Measurements from ENCODE around the gene CELSR1. TPM values are rescaled to one million over a fixed set of nuclear protein-coding genes. Genes with fewer than 3 reads are reported as not detected.
A peak's percentile ranks its signal among the peaks of the same experiment; 100 is the strongest.

CELSR1 gene
- total RNA-seq, 1 donor from 2014 or later: 2.1 TPM

DNA sequence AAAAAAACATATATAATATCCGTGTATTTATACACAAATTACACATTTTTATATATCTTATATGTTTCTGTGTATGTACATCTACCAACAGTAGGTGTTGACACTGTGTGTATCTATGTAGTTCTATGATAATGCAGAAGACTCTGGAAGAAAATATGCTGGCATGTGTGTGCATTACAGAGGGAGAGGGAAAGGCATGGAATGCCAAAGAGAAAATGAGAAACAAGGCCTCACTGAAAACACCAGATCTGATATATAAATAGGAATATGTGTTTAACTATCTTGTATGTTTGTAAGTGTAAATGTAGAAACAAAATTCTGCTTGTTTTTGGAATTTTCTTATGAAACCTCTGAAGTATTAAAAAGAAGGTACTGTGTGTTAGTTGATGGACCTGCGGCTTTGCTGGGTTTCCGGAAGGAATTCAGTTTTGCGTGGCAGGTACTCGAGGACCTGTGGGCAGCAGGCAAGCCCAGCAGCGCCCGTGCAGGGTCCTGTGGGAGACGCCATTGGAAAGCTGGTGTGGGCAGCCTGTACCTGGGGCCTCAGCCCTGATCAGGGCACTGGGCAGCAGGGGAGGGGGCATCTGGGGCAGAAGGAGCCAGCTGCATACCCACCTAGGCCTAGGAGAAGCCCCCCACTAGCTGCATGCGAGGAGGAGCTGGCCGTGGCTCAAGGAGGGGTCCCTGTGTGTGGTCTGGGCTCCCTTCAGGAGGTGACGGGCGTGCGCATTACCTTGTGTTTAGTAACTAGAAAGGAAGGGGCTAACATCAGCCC lies 209.5 kb downstream of the CELSR1 start:
- Histone ChIP-seq H3K27me3 (ENCODE audit: control insufficient read depth in 3 of 3, insufficient read depth in 3 of 3, low read length in 3 of 3) (no peaks in the 10 kb centered on the region), H3K27ac (ENCODE audit: low read depth, low read length) (no peak overlapping the region), H3K9ac (ENCODE audit: low read depth in 1 of 3, low read length in 3 of 3) (no peak overlapping the region), H3K9me3 (ENCODE audit: control insufficient read depth in 3 of 3, low read length in 3 of 3) (no peaks in the 10 kb centered on the region), H3K4me3 (ENCODE audit: low read length in 3 of 3) (no peak overlapping the region), H3K4me1 (ENCODE audit: control insufficient read depth in 3 of 3, insufficient read depth in 3 of 3, low read length in 3 of 3) (no peaks in the 10 kb centered on the region), H3K36me3 (ENCODE audit: control insufficient read depth in 3 of 3, insufficient read depth in 3 of 3, low read length in 3 of 3) (no peaks in the 10 kb centered on the region)

- H3K27ac ChIP-seq (ENCODE audit: low read depth, low read length): no peak overlapping the region
- no peak overlapping the region for H3K9ac ChIP-seq (ENCODE audit: low read depth in 1 of 3, low read length in 3 of 3)
- no peaks in the 10 kb centered on the region for H3K27me3 ChIP-seq (ENCODE audit: control insufficient read depth in 3 of 3, insufficient read depth in 3 of 3, low read length in 3 of 3)
- H3K9me3 ChIP-seq (ENCODE audit: control insufficient read depth in 3 of 3, low read length in 3 of 3): no peaks in the 10 kb centered on the region
- no peaks in the 10 kb centered on the region for H3K36me3 ChIP-seq (ENCODE audit: control insufficient read depth in 3 of 3, insufficient read depth in 3 of 3, low read length in 3 of 3)
- H3K4me1 ChIP-seq (ENCODE audit: control insufficient read depth in 3 of 3, insufficient read depth in 3 of 3, low read length in 3 of 3): no peaks in the 10 kb centered on the region
- H3K4me3 ChIP-seq (ENCODE audit: low read length in 3 of 3): no peak overlapping the region
Measured at GRCh38 chr22:46326066-46326680, 211.2 kb downstream of the CELSR1 start.

DNA sequence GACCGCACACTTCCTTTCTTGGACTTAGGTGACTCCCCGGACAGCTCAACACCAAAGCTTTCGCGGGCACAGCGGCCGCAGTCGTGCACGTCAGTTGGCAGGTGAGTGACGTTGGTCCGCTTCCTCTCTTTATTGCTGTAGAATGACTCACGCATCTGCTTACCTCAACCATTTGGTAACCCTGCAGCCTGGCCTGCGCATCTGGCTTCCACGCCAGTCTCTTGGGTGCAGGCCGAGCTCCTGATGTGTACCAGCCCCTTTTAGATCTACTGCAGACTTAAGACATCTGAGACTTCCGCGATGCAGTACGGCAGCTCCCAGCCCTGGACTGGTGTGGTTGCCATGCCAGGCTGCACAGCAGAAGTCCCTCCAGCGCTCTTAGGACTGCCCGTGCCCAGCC lies 214.3 kb downstream of the CELSR1 start:
- Histone ChIP-seq H3K27me3 (ENCODE audit: control insufficient read depth in 3 of 3, insufficient read depth in 3 of 3, low read length in 3 of 3) (no peaks in the 10 kb centered on the region), H3K4me1 (ENCODE audit: control insufficient read depth in 3 of 3, insufficient read depth in 3 of 3, low read length in 3 of 3) (no peaks in the 10 kb centered on the region), H3K4me3 (ENCODE audit: low read length in 3 of 3) (no peak overlapping the region), H3K9ac (ENCODE audit: low read depth in 1 of 3, low read length in 3 of 3) (no peak overlapping the region), H3K27ac (ENCODE audit: low read depth, low read length) (no peak overlapping the region), H3K9me3 (ENCODE audit: control insufficient read depth in 3 of 3, low read length in 3 of 3) (no peaks in the 10 kb centered on the region), H3K36me3 (ENCODE audit: control insufficient read depth in 3 of 3, insufficient read depth in 3 of 3, low read length in 3 of 3) (no peaks in the 10 kb centered on the region)

- Histone ChIP-seq H3K27me3 (ENCODE audit: control insufficient read depth in 3 of 3, insufficient read depth in 3 of 3, low read length in 3 of 3) (no peaks in the 10 kb centered on the region), H3K9me3 (ENCODE audit: control insufficient read depth in 3 of 3, low read length in 3 of 3) (no peaks in the 10 kb centered on the region), H3K27ac (ENCODE audit: low read depth, low read length) (no peak overlapping the region), H3K9ac (ENCODE audit: low read depth in 1 of 3, low read length in 3 of 3) (peak overlapping the region in 1 of 3 donors; percentile 25), H3K4me1 (ENCODE audit: control insufficient read depth in 3 of 3, insufficient read depth in 3 of 3, low read length in 3 of 3) (no peaks in the 10 kb centered on the region), H3K36me3 (ENCODE audit: control insufficient read depth in 3 of 3, insufficient read depth in 3 of 3, low read length in 3 of 3) (no peaks in the 10 kb centered on the region), H3K4me3 (ENCODE audit: low read length in 3 of 3) (no peak overlapping the region)
Measured at GRCh38 chr22:46322711-46323110, 214.7 kb downstream of the CELSR1 start.

GRCh38 chr22:46320716-46321386 lies 216.6 kb downstream of the CELSR1 start:
- Histone ChIP-seq H3K4me3 (ENCODE audit: low read length in 3 of 3) (no peak overlapping the region), H3K9me3 (ENCODE audit: control insufficient read depth in 3 of 3, low read length in 3 of 3) (no peaks in the 10 kb centered on the region), H3K36me3 (ENCODE audit: control insufficient read depth in 3 of 3, insufficient read depth in 3 of 3, low read length in 3 of 3) (no peaks in the 10 kb centered on the region), H3K4me1 (ENCODE audit: control insufficient read depth in 3 of 3, insufficient read depth in 3 of 3, low read length in 3 of 3) (no peaks in the 10 kb centered on the region), H3K27ac (ENCODE audit: low read depth, low read length) (no peak overlapping the region), H3K27me3 (ENCODE audit: control insufficient read depth in 3 of 3, insufficient read depth in 3 of 3, low read length in 3 of 3) (no peaks in the 10 kb centered on the region), H3K9ac (ENCODE audit: low read depth in 1 of 3, low read length in 3 of 3) (no peak overlapping the region)

GRCh38 chr22:46320166-46320710 lies 217.2 kb downstream of the CELSR1 start:
- H3K9ac ChIP-seq (ENCODE audit: low read depth in 1 of 3, low read length in 3 of 3): no peak overlapping the region
- no peaks in the 10 kb centered on the region for H3K9me3 ChIP-seq (ENCODE audit: control insufficient read depth in 3 of 3, low read length in 3 of 3)
- no peaks in the 10 kb centered on the region for H3K27me3 ChIP-seq (ENCODE audit: control insufficient read depth in 3 of 3, insufficient read depth in 3 of 3, low read length in 3 of 3)
- no peaks in the 10 kb centered on the region for H3K4me1 ChIP-seq (ENCODE audit: control insufficient read depth in 3 of 3, insufficient read depth in 3 of 3, low read length in 3 of 3)
- H3K36me3 ChIP-seq (ENCODE audit: control insufficient read depth in 3 of 3, insufficient read depth in 3 of 3, low read length in 3 of 3): no peaks in the 10 kb centered on the region
- H3K4me3 ChIP-seq (ENCODE audit: low read length in 3 of 3): no peak overlapping the region
- no peak overlapping the region for H3K27ac ChIP-seq (ENCODE audit: low read depth, low read length)

DNA sequence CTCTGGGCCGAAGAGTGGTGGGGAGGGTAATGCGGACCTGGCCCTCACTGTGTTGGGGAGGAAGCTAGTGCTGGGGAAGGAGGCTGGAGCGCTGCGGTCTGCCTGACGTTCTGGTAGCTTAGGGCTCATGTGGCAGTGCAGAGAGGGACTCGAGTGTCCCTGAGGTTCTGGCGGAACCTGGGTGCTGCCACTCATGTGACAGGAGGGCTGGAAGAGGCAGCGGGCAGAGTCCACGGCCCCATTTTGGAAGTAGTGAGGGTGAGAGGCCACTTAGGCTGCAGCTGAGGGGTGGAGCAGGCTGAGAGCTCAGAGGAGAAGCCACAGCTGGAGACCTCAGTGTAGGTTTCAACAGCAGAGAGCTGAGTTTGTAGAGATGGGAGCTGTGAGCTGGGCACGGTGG lies 218.1 kb downstream of the CELSR1 start:
- Histone ChIP-seq H3K4me1 (ENCODE audit: control insufficient read depth in 3 of 3, insufficient read depth in 3 of 3, low read length in 3 of 3) (peaks cover 0 to 3% (median under 1%) of the 10 kb centered on the region in 3 donors), H3K27ac (ENCODE audit: low read depth, low read length) (no peak overlapping the region), H3K36me3 (ENCODE audit: control insufficient read depth in 3 of 3, insufficient read depth in 3 of 3, low read length in 3 of 3) (no peaks in the 10 kb centered on the region), H3K9ac (ENCODE audit: low read depth in 1 of 3, low read length in 3 of 3) (no peak overlapping the region), H3K9me3 (ENCODE audit: control insufficient read depth in 3 of 3, low read length in 3 of 3) (no peaks in the 10 kb centered on the region), H3K27me3 (ENCODE audit: control insufficient read depth in 3 of 3, insufficient read depth in 3 of 3, low read length in 3 of 3) (no peaks in the 10 kb centered on the region), H3K4me3 (ENCODE audit: low read length in 3 of 3) (no peak overlapping the region)

DNA sequence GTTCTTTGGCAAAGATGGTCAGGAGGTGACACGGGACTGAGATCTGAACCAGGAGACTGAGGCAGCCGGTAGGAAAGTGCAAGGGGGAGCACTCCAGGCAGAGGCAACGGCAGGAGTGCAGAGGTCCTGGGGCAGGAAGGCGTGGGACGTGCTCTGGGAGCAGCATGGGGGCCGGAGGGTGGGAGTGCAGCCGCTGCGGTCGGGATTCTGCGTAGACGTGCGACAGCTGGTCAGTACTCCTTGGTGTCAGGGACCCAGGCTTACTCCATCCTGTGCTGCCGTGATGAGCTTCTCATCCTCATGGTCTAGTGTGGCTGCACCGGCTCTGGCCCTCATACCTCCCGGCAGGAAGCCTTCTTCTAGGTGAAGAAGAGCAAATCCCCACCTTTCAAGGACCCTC lies 218.8 kb downstream of the CELSR1 start:
- no peaks in the 10 kb centered on the region for H3K36me3 ChIP-seq (ENCODE audit: control insufficient read depth in 3 of 3, insufficient read depth in 3 of 3, low read length in 3 of 3)

GRCh38 chr22:46317646-46318045 lies 219.8 kb downstream of the CELSR1 start:
- H3K4me3 ChIP-seq (ENCODE audit: low read length in 3 of 3): no peak overlapping the region
- no peaks in the 10 kb centered on the region for H3K9me3 ChIP-seq (ENCODE audit: control insufficient read depth in 3 of 3, low read length in 3 of 3)
- H3K9ac ChIP-seq (ENCODE audit: low read depth in 1 of 3, low read length in 3 of 3): no peak overlapping the region
- peaks cover 4 to 10% (median 7%) of the 10 kb centered on the region in 3 donors for H3K4me1 ChIP-seq (ENCODE audit: control insufficient read depth in 3 of 3, insufficient read depth in 3 of 3, low read length in 3 of 3)
- H3K36me3 ChIP-seq (ENCODE audit: control insufficient read depth in 3 of 3, insufficient read depth in 3 of 3, low read length in 3 of 3): no peaks in the 10 kb centered on the region
- H3K27me3 ChIP-seq (ENCODE audit: control insufficient read depth in 3 of 3, insufficient read depth in 3 of 3, low read length in 3 of 3): no peaks in the 10 kb centered on the region
- no peak overlapping the region for H3K27ac ChIP-seq (ENCODE audit: low read depth, low read length)

More for the DNA sequence above, 218.8 kb downstream of the CELSR1 start:
- Histone ChIP-seq H3K4me1 (ENCODE audit: control insufficient read depth in 3 of 3, insufficient read depth in 3 of 3, low read length in 3 of 3) (peaks cover 4 to 10% (median 7%) of the 10 kb centered on the region in 3 donors), H3K9me3 (ENCODE audit: control insufficient read depth in 3 of 3, low read length in 3 of 3) (no peaks in the 10 kb centered on the region), H3K27me3 (ENCODE audit: control insufficient read depth in 3 of 3, insufficient read depth in 3 of 3, low read length in 3 of 3) (no peaks in the 10 kb centered on the region), H3K4me3 (ENCODE audit: low read length in 3 of 3) (no peak overlapping the region), H3K9ac (ENCODE audit: low read depth in 1 of 3, low read length in 3 of 3) (no peak overlapping the region), H3K27ac (ENCODE audit: low read depth, low read length) (no peak overlapping the region)

- Histone ChIP-seq H3K27me3 (ENCODE audit: control insufficient read depth in 3 of 3, insufficient read depth in 3 of 3, low read length in 3 of 3) (no peaks in the 10 kb centered on the region), H3K9ac (ENCODE audit: low read depth in 1 of 3, low read length in 3 of 3) (no peak overlapping the region), H3K9me3 (ENCODE audit: control insufficient read depth in 3 of 3, low read length in 3 of 3) (no peaks in the 10 kb centered on the region), H3K36me3 (ENCODE audit: control insufficient read depth in 3 of 3, insufficient read depth in 3 of 3, low read length in 3 of 3) (no peaks in the 10 kb centered on the region), H3K4me1 (ENCODE audit: control insufficient read depth in 3 of 3, insufficient read depth in 3 of 3, low read length in 3 of 3) (peaks cover 4 to 10% (median 7%) of the 10 kb centered on the region in 3 donors), H3K4me3 (ENCODE audit: low read length in 3 of 3) (no peak overlapping the region), H3K27ac (ENCODE audit: low read depth, low read length) (no peak overlapping the region)
Measured at GRCh38 chr22:46315976-46316375, 221.4 kb downstream of the CELSR1 start.
